GM12872 (cell line): Measurements from ENCODE around the gene ULBP1.

ENCODE experiments used
- TF ChIP-seq, protein P1 (sequence below): IDR thresholded peaks from 3 replicates; pipeline ENCODE4 v1.5.1; 2011; ENCODE audit warnings: low read depth, mild to moderate bottlenecking, low read length, moderate library complexity; ENCODE audit not compliant: insufficient read depth

ULBP1 gene

DNA sequence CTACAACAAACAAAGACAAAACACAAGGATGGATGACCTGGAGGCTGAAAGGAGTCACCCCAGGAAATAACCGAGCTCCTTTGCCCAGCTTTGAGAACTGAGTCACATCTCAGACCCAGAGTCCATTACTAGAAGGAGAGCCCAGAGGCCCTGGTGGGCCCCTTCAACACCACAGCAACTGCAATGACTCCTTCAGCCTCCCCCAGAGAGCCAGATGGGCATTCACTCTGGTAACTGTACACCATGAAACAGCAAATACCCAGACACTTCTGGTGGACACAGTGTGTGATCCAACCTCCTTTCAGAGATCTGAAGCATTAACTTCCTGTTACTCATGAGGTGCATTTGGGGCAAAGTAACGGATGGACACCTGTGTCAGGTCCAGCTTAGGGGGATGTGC, 39.0 kb downstream of the ULBP1 start:
- TF ChIP-seq, protein P1, sequence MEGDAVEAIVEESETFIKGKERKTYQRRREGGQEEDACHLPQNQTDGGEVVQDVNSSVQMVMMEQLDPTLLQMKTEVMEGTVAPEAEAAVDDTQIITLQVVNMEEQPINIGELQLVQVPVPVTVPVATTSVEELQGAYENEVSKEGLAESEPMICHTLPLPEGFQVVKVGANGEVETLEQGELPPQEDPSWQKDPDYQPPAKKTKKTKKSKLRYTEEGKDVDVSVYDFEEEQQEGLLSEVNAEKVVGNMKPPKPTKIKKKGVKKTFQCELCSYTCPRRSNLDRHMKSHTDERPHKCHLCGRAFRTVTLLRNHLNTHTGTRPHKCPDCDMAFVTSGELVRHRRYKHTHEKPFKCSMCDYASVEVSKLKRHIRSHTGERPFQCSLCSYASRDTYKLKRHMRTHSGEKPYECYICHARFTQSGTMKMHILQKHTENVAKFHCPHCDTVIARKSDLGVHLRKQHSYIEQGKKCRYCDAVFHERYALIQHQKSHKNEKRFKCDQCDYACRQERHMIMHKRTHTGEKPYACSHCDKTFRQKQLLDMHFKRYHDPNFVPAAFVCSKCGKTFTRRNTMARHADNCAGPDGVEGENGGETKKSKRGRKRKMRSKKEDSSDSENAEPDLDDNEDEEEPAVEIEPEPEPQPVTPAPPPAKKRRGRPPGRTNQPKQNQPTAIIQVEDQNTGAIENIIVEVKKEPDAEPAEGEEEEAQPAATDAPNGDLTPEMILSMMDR: no peak

DNA sequence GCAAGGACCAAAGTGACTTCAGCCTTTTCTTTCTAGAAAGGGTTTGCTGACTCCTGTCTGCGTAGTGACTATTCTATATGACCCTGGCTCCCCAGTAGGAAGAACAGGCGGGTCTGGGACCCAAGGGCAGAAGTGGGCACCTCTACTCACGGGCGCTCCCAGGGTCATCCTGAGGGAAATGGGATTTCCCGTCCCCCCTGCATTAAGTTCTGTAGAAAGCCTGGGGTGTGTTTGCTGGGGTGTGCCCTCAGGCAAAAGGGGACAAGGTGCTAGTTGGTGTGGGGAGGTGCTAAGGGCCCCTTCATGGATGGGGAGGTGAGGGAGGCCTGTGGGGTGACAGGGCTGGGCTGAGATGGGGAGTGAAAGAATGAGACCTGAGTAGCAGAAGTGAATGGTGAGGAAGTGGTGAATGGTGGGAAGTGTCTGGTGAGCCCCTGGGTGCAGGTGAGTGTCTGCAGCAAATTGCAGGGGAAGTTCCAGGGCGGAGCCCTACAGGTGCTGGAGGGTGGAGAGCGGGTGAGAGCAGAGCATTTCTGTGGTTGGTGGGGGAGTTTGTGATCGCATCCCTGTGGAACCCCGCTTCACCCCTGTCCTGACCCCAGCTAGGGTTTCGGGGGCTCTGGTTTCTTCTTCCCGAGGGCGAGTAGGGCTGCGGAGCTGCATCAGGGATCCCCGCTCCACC, 40.5 kb downstream of the ULBP1 start:
- TF ChIP-seq, protein P1: no peak

DNA sequence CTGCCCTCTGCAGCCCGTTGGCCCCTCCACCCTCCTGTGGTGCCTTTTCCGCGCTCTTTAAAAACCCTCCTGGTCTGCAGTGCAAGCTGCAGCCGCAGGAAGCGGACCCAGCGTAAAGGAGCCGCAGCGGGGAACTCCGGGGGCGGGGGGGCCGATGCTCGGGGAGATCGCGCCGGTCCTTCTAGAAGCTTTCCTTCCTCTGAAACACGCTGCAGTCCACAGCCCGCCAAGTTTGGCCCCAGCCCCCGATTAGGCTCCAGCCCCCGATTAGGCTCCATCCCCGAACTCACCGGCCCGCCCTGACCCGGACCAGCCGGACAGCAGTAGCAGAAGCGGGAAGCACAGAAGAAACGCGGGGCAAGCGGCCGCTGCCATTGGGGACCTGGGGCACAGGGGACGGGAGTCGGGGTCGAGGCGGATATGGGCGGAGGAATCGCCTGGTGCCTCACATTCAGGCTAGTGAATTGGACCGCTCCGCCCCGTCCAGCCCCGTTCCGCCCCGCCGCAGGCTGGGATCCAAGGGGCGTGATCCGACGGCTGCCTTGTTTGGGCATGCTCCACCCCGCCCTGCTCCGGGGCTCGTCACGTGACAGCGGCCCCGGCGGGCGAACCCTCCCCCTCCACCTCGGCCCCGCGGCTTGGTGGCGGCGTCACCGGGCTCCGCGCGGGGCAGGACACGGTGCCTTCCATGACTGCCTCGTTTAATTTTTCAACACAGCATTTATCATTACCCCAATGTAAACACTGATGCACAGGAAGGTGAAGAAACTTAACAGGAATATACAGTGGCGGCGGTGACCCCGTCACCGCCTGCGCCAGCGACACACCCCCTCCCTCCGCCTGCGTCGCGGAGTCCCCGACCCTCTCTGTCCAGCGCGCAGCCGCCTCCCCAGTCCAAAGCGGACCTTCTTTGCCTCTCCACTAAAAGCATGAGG, 41.3 kb downstream of the ULBP1 start:
- TF ChIP-seq, protein P1: peak; percentile 14; the same call in 1 of the 3 replicates

DNA sequence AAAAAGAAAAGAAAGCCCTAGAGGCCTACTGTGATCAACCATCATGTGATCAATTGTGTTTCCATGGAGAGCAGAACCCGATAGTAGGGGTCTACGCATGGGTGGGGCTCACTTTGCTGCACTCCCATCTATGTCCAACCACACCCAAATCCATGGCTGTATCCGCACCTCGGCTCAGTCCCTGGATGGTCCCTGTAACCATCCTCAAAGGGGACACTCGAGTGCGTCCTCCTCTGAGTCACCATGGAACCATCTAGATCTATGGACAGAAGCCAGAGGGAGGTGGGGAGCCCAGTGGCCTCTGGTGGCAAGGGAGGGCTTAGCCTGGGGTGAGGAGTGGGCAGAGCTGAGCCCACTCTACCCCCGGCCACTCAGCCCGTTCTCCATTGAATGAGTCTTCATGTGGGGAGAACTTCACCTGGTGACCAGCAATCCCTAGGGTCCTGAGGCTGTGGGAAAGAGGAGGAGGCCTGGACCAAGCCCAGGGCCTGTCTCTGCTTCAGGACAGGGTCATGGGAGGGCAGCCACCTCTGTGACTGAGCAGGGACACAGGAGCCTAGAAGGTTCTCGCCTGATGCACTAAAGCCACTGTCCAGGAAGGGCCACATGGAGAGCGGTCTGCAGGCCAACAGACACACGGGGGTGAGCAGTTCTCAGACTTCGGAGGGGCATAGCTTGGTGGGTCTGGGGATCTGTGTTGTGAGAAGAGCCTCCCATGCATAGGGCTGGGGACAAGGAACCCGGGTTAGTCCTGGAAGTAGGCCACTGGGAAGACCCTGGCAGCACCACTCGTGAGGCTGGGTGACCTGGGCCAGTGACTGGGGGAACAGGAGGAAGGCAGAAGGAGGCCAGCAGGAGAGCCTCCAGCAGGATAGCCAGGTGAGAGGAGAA, 42.3 kb downstream of the ULBP1 start:
- TF ChIP-seq, protein P1: no peak

DNA sequence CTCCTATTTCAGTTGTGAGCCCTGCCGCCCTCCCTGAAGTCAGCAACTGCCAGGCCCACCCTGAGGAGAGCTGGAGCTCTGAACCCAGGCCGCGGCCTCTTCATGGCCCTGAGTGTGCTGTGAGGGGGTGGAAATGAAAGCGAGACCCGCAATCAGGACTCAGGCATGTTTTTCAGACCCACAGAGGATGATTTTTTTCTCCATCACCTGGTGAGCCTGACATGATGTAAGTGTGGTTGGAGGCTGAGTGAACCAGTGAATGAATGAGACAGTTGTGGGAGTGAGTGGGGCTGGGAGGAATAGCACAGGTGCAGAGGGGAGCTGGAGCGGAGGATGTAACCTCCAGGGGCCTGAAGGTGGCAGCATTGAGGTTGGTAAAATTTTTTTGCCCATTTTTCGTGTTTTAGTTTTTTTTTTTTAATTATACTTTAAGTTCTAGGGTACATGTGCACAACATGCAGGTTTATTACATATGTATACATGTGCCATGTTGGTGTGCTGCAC, 43.3 kb downstream of the ULBP1 start:
- TF ChIP-seq, protein P1: peak; percentile 54; the same call in 2 of the 3 replicates

DNA sequence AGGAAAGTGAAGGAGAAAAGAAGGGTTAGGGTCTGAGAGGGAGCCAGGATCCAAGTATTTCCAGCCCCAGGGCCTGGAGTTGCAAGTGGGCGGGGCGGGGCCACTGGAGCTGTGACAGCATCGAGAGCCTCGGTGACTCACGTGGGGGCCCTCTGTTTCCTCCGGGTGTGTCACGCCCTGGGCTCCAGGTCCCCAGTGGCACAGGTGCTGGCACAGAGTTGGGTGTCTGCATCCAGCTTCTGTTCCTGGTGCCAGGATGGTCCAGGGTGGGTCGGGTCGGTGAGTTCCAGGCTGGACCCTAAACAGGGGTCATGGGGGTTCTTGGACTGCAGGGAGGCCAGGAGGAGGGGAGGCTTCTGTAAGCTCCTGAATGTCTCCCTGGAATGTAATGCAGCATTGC, 44.8 kb downstream of the ULBP1 start:
- TF ChIP-seq, protein P1: no peak
